Natural killer cell (primary cell): ENCODE data around the gene KLHDC8A. TPM values are rescaled to one million over a fixed set of nuclear protein-coding genes. Genes with fewer than 3 reads are reported as not detected.

Experiments
- ATAC-seq, 3 donors: fragments of 150-1000 bp in 2 of 3; fragments of 200-7000 bp in 1 of 3; cut with Tn5 transposase; 1 replicate in 1 of 3; 2 replicates in 2 of 3; pipeline ENCODE4 v1.10.0; 2021; ENCODE audit warnings: mild to moderate bottlenecking in 2 of 3, moderate library complexity in 2 of 3
- DNase-seq, 2 donors: peaks; one replicate each; pipeline versions ENCODE4 v3.0.0 to v3.0.0-alpha.2; 2013 to 2021; ENCODE audit warnings: mixed read lengths in 1 of 2
- H3K27ac ChIP-seq: one replicate; pipeline ENCODE4 v1.5.1; 2013; ENCODE audit warnings: mild to moderate bottlenecking, low read length
- H3K27me3 ChIP-seq: one replicate; pipeline ENCODE4 v1.6.1; 2013; ENCODE audit warnings: low read length; ENCODE audit not compliant: control insufficient read depth, insufficient read depth
- H3K36me3 ChIP-seq: one replicate; pipeline ENCODE4 v1.6.1; 2013; ENCODE audit warnings: low read length; ENCODE audit not compliant: control insufficient read depth, insufficient read depth
- H3K4me1 ChIP-seq: one replicate; pipeline ENCODE4 v1.6.1; 2013; ENCODE audit warnings: low read length; ENCODE audit not compliant: control insufficient read depth, insufficient read depth
- H3K4me3 ChIP-seq: one replicate; pipeline ENCODE4 v1.5.1; 2013; ENCODE audit warnings: low read length
- H3K9me3 ChIP-seq: one replicate; pipeline ENCODE4 v1.6.1; 2013; ENCODE audit warnings: low read length; ENCODE audit not compliant: control insufficient read depth, insufficient read depth
- H3K27ac Mint-ChIP-seq, 2 donors: one replicate each; pipeline ENCODE4 v1.8.0; 2022; ENCODE audit warnings: mild to moderate bottlenecking in 2 of 2, mixed read lengths in 2 of 2, moderate library complexity in 1 of 2
- H3K27me3 Mint-ChIP-seq, 2 donors: one replicate each; pipeline ENCODE4 v1.8.0; 2022; ENCODE audit warnings: low read depth in 2 of 2, mixed read lengths in 2 of 2
- H3K36me3 Mint-ChIP-seq: one replicate; pipeline ENCODE4 v1.8.0; 2022; ENCODE audit warnings: mixed read lengths
- H3K4me1 Mint-ChIP-seq, 2 donors: one replicate each; pipeline ENCODE4 v1.8.0; 2022; ENCODE audit warnings: mixed read lengths in 2 of 2
- H3K4me3 Mint-ChIP-seq: one replicate; pipeline ENCODE4 v1.8.0; 2022; ENCODE audit warnings: mild to moderate bottlenecking, moderate library complexity, mixed read lengths
- H3K9me3 Mint-ChIP-seq, 2 donors: one replicate each; pipeline ENCODE4 v1.8.0; 2022; ENCODE audit warnings: mixed read lengths in 2 of 2
- WGBS: methylation state at CpG from one replicate; pipeline ENCODE4 v1.1.7; 2013; ENCODE audit warnings: missing lambda C conversion rate; ENCODE audit not compliant: insufficient coverage; 5-methylcytosine and 5-hydroxymethylcytosine counted together
- intact Hi-C: fragments of 100-400 bp; cut with micrococcal nuclease; formaldehyde crosslinking; loops from one replicate; pipeline ENCODE4 v1.14.2; 2022
- total RNA-seq, 4 donors: library from RNA; stranded (reverse); fragments of 120-200 nt in 1 of 4; gene quantifications; one replicate each; pipeline versions ENCODE4 v1.2.3 to v1.2.4, GENCODE V29; 2013 to 2022
- TF ChIP-seq, protein P1 (sequence below): fragments of 200-600 bp; IDR thresholded peaks from one replicate; pipeline ENCODE4 v1.8.0; 2022; ENCODE audit warnings: antibody characterized with exemption

The KLHDC8A gene
- total RNA-seq, 3 donors from 2014 or later (not counting 1 experiment from before 2014, with no cell fraction given) = not detected

DNA sequence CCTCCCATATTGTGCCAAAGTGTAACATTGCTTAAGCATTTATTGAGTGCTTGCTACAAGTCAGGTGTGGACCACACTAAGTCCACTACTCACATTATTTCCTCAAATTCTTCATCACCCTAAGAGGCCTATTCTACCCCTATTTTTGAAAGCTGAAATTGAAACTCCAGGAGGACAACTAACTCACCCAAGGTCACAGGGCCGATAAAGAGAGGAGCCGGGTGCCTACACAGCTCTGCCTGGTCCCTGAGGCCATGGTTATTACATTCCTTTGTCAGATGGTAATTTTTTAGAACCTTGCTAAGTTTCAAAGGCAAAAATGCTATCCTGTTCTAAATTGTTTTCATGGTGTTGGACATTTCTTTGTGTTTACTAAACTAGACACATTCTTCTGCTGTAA is 24.2 kb upstream of the KLHDC8A start:
- no peak overlapping the region for H3K27ac Mint-ChIP-seq
- TF ChIP-seq, protein P1, sequence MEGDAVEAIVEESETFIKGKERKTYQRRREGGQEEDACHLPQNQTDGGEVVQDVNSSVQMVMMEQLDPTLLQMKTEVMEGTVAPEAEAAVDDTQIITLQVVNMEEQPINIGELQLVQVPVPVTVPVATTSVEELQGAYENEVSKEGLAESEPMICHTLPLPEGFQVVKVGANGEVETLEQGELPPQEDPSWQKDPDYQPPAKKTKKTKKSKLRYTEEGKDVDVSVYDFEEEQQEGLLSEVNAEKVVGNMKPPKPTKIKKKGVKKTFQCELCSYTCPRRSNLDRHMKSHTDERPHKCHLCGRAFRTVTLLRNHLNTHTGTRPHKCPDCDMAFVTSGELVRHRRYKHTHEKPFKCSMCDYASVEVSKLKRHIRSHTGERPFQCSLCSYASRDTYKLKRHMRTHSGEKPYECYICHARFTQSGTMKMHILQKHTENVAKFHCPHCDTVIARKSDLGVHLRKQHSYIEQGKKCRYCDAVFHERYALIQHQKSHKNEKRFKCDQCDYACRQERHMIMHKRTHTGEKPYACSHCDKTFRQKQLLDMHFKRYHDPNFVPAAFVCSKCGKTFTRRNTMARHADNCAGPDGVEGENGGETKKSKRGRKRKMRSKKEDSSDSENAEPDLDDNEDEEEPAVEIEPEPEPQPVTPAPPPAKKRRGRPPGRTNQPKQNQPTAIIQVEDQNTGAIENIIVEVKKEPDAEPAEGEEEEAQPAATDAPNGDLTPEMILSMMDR = no peak
- no peak overlapping the region for H3K4me3 Mint-ChIP-seq
- Histone ChIP-seq H3K9me3 (no peaks in the 10 kb centered on the region), H3K36me3 (no peaks in the 10 kb centered on the region), H3K27me3 (no peaks in the 10 kb centered on the region), H3K4me1 (no peaks in the 10 kb centered on the region), H3K4me3 (no peak overlapping the region), H3K27ac (no peak overlapping the region)
- no peaks in the 10 kb centered on the region for H3K4me1 Mint-ChIP-seq
- DNase-seq (no peak), ATAC-seq (no peak)
- peaks cover 15 to 35% of the 10 kb centered on the region in 2 donors for H3K27me3 Mint-ChIP-seq
- intact Hi-C loops = no loop called here
- 74% methylated on average over 2 of the region's 2 CpGs for WGBS
- no peaks in the 10 kb centered on the region for H3K9me3 Mint-ChIP-seq
- no peaks in the 10 kb centered on the region for H3K36me3 Mint-ChIP-seq

DNA sequence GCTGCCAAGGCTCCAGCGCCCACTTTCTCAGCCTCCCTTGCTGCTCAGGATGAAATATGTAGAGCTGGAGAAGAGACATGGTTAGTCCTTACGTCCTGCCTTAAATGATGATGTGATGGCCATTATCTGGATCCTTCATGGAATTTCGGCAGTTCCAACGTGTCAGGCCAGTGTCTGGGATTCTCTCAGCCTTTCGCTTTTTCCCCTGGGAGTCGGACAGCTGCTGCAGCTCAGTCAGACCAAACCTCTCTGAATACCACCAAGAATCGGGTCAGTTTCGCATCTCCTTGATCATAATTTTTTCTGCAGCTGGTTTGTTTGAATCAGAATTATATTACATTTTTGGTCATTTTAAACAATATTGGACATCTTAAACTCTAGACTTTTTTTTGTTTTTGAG is 22.3 kb upstream of the KLHDC8A start:
- intact Hi-C loops = no loop called here
- WGBS = 77% methylated on average over 8 of the region's 8 CpGs

DNA sequence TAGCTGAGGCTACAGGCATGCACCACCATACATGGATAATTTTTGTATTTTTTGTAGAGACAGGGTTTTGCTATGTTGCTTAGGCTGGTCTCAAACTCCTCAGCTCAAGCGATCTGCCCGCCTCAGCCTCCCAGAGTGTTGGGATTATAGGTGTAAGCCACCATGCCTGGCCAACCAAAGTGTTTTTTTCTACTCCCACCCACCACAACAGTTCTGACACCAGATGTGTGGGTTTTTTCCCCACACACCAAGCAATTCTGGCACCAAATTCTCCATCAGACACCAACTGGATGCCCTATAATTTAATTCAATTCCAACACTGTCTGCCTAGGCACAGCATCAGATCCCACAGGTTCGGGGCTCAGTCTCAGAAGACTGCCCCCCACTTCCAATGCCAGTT is 20.6 kb upstream of the KLHDC8A start:
- H3K36me3 Mint-ChIP-seq = no peaks in the 10 kb centered on the region
- Histone ChIP-seq H3K4me3 (no peak overlapping the region), H3K27me3 (no peaks in the 10 kb centered on the region), H3K36me3 (no peaks in the 10 kb centered on the region), H3K27ac (no peak overlapping the region), H3K4me1 (no peaks in the 10 kb centered on the region), H3K9me3 (no peaks in the 10 kb centered on the region)
- TF ChIP-seq, protein P1 = no peak
- DNase-seq (no peak), ATAC-seq (no peak)
- H3K27me3 Mint-ChIP-seq = peaks cover 31 to 60% of the 10 kb centered on the region in 2 donors
- peaks cover 0 to 6% of the 10 kb centered on the region in 2 donors for H3K4me1 Mint-ChIP-seq
- H3K9me3 Mint-ChIP-seq = no peaks in the 10 kb centered on the region
- H3K27ac Mint-ChIP-seq = no peak overlapping the region
- intact Hi-C loops = no loop called here
- no peak overlapping the region for H3K4me3 Mint-ChIP-seq
- WGBS = 77% methylated on average over 3 of the region's 3 CpGs

More for the DNA sequence above, 22.3 kb upstream of the KLHDC8A start:
- no peaks in the 10 kb centered on the region for H3K36me3 ChIP-seq
- no peaks in the 10 kb centered on the region for H3K4me1 ChIP-seq
- H3K9me3 ChIP-seq = no peaks in the 10 kb centered on the region
- Mint-ChIP-seq H3K36me3 (no peaks in the 10 kb centered on the region), H3K27me3 (peaks cover 23 to 46% of the 10 kb centered on the region in 2 donors), H3K27ac (no peak overlapping the region), H3K9me3 (no peaks in the 10 kb centered on the region), H3K4me3 (no peak overlapping the region), H3K4me1 (peaks cover 0 to 4% of the 10 kb centered on the region in 2 donors)
- no peak for DNase-seq
- TF ChIP-seq, protein P1 = no peak
- ATAC-seq = no peak
- no peaks in the 10 kb centered on the region for H3K27me3 ChIP-seq
- no peak overlapping the region for H3K27ac ChIP-seq
- no peak overlapping the region for H3K4me3 ChIP-seq

DNA sequence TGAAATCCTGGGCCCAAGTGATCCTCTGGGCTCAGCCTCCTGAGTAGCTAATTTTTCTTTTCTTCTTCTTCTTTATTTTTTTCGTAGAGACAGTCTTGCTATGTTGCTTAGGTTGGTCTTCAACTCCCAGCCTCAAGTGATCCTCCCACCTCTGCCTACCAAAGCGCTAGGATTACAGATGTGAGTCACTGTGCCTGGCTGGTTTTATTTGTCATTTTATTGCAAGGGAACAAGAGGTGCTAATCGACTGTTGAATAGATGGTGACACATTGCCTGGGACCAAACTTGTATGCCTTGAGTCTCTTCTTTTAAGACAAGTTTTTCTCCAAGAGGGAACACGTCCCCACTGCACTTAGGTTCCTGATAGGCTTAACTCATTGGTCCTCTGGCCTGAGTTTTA is 20.0 kb upstream of the KLHDC8A start:
- Mint-ChIP-seq H3K4me3 (no peak overlapping the region), H3K4me1 (peaks cover 0 to 6% of the 10 kb centered on the region in 2 donors), H3K9me3 (no peaks in the 10 kb centered on the region), H3K27ac (no peak overlapping the region), H3K27me3 (peaks cover 35 to 66% of the 10 kb centered on the region in 2 donors), H3K36me3 (no peaks in the 10 kb centered on the region)
- TF ChIP-seq, protein P1 = no peak
- H3K27me3 ChIP-seq = no peaks in the 10 kb centered on the region
- DNase-seq (no peak), ATAC-seq (no peak)
- H3K4me1 ChIP-seq = no peaks in the 10 kb centered on the region
- WGBS = 82% methylated on average over 4 of the region's 4 CpGs
- intact Hi-C loops = no loop called here
- H3K9me3 ChIP-seq = no peaks in the 10 kb centered on the region
- no peak overlapping the region for H3K4me3 ChIP-seq
- no peaks in the 10 kb centered on the region for H3K36me3 ChIP-seq
- no peak overlapping the region for H3K27ac ChIP-seq
